Lung (tissue), 12 donors: ENCODE results near the gene DNM2. TPM values are rescaled to one million over a fixed set of nuclear protein-coding genes. Genes with fewer than 3 reads are reported as not detected.

Source experiments
- ATAC-seq: fragments of 200-7000 bp; cut with Tn5 transposase; one replicate; pipeline ENCODE4 v1.9.1; 2020; ENCODE audit warnings: moderate number of reproducible peaks; ENCODE audit not compliant: insufficient read depth, low FRiP score
- DNase-seq, 3 donors: peaks; one replicate each; pipeline ENCODE4 v3.0.0-alpha.2; 2013 to 2017
- H3K27ac ChIP-seq, 2 donors: one replicate each; pipeline ENCODE4 v1.5.1; 2013; ENCODE audit warnings: mild to moderate bottlenecking in 2 of 2, moderate library complexity in 2 of 2, control low read depth in 1 of 2, inconsistent platforms in 1 of 2, low read depth in 1 of 2, low read length in 1 of 2
- H3K27me3 ChIP-seq, 3 donors: one replicate each; pipeline ENCODE4 v1.5.1; 2013; ENCODE audit warnings: low read length in 2 of 3; ENCODE audit not compliant: control insufficient read depth in 3 of 3, insufficient read depth in 3 of 3
- H3K36me3 ChIP-seq, 4 donors: one replicate each; pipeline ENCODE4 v1.5.1; 2013; ENCODE audit warnings: low read length in 4 of 4, mild to moderate bottlenecking in 1 of 4, moderate library complexity in 1 of 4; ENCODE audit not compliant: control insufficient read depth in 4 of 4, insufficient read depth in 4 of 4
- H3K4me1 ChIP-seq, 5 donors: one replicate each; pipeline ENCODE4 v1.5.1; 2013; ENCODE audit warnings: low read length in 5 of 5, mild to moderate bottlenecking in 2 of 5, moderate library complexity in 1 of 5; ENCODE audit not compliant: control insufficient read depth in 5 of 5, insufficient read depth in 5 of 5
- H3K4me3 ChIP-seq: one replicate; pipeline ENCODE4 v1.5.1; 2013; ENCODE audit warnings: mild to moderate bottlenecking, control low read depth, moderate library complexity
- H3K9ac ChIP-seq, 2 donors: one replicate each; pipeline ENCODE4 v1.5.1; 2013; ENCODE audit warnings: low read length in 2 of 2, control low read depth in 1 of 2; ENCODE audit not compliant: insufficient read depth in 1 of 2
- H3K9me3 ChIP-seq, 4 donors: one replicate each; pipeline ENCODE4 v1.5.1; 2013; ENCODE audit warnings: low read length in 3 of 4, mild to moderate bottlenecking in 1 of 4, moderate library complexity in 1 of 4; ENCODE audit not compliant: control insufficient read depth in 4 of 4, insufficient read depth in 3 of 4
- WGBS, 2 donors: extraction: QIAGEN DNeasy Blood & Tissue Kit; methylation state at CpG; one replicate each; pipeline ENCODE4 v1.1.7; 2013; 5-methylcytosine and 5-hydroxymethylcytosine counted together
- polyA plus RNA-seq, 2 donors: library from polyadenylated mRNA; stranded (reverse); fragments of 200-250 nt; gene quantifications; one replicate each; pipeline ENCODE4 v1.2.1, GENCODE V29; 2013
- total RNA-seq, 2 donors: library from RNA; depleted of rRNA in 1 of 2; stranded (reverse); fragments of >200 nt in 1 of 2; gene quantifications; one replicate each; pipeline ENCODE4 v1.2.1, GENCODE V29; 2014 to 2021
- TF ChIP-seq, protein P1 (sequence below): IDR thresholded peaks from 2 replicates; pipeline ENCODE4 v1.5.1; 2012; ENCODE audit warnings: mild to moderate bottlenecking; ENCODE audit errors: control extremely low read depth, extremely low read depth
- donor health status: control.
- donor health status: control.
- donor health status: Bipolar disorder and iron deficiency.
- donor health status: healthy.
- donor health status: DM: yes; HTN: yes; CAD: no.

The DNM2 gene
- total and polyA plus RNA-seq, 4 donors, result 172 to 277 (median 204) TPM

DNA sequence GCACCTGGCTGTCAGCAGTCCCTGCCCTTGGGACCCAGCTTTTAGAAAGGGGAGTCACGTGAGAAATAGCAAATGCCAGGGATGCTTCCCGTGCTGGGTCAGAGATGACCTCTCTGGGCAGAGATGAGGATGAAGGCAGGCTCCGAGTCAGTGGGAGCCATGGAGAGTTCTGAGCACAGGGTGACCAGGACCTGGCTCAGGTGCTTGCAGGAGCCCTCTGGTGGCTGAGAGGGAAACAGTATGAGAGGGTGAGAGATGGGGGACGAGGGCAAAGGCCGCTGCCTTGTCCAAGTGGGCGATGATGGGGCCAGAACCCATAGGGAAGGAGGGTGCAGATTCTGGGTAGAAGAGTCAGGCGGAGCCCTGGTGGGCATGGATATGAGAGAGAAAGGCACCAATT is 102.3 kb downstream of the DNM2 start:
- peaks cover 6 to 69% (median 38%) of the 10 kb centered on the region in 4 donors for H3K36me3 ChIP-seq
- 93 to 97% methylated on average over 7 of the region's 7 CpGs for WGBS, 2 donors
- H3K4me3 ChIP-seq, result no peak overlapping the region
- no peak overlapping the region for H3K9ac ChIP-seq
- H3K27ac ChIP-seq, result no peak overlapping the region
- no peaks in the 10 kb centered on the region for H3K9me3 ChIP-seq
- ATAC-seq (no peak), DNase-seq (no peak)
- peaks cover 0 to 8% (median 0%) of the 10 kb centered on the region in 5 donors for H3K4me1 ChIP-seq
- TF ChIP-seq, protein P1, sequence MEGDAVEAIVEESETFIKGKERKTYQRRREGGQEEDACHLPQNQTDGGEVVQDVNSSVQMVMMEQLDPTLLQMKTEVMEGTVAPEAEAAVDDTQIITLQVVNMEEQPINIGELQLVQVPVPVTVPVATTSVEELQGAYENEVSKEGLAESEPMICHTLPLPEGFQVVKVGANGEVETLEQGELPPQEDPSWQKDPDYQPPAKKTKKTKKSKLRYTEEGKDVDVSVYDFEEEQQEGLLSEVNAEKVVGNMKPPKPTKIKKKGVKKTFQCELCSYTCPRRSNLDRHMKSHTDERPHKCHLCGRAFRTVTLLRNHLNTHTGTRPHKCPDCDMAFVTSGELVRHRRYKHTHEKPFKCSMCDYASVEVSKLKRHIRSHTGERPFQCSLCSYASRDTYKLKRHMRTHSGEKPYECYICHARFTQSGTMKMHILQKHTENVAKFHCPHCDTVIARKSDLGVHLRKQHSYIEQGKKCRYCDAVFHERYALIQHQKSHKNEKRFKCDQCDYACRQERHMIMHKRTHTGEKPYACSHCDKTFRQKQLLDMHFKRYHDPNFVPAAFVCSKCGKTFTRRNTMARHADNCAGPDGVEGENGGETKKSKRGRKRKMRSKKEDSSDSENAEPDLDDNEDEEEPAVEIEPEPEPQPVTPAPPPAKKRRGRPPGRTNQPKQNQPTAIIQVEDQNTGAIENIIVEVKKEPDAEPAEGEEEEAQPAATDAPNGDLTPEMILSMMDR, result no peak
- H3K27me3 ChIP-seq, result no peaks in the 10 kb centered on the region

- TF ChIP-seq, protein P1, result no peak
- H3K4me3 ChIP-seq, result no peak overlapping the region
- WGBS, 2 donors, result 93 to 94% methylated on average over 12 of the region's 12 CpGs
These were observed 105.8 kb downstream of the DNM2 start for GRCh38 chr19:10823690-10824089.

DNA sequence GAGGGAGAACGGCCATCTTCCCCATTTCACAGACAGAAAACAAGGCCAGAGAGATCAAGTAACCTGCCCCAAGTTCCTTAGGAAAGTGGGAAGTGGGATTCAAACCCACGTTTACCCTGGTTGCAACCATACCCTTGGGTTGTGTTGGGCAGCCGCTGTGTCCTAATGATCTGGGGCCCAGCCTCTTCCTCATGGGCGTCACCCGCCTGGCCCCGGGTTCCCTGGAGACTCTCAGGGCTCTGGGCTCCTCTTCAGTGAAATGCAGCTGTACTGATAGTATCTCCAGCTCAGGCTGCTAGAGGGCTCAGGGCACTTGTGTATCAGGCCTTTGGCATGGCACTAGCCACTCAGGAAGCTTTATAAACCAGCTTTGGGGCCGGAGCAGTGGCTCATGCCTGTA is 108.4 kb downstream of the DNM2 start:
- Histone ChIP-seq H3K4me1 (no peaks in the 10 kb centered on the region), H3K9me3 (no peaks in the 10 kb centered on the region), H3K36me3 (peaks cover 12 to 61% (median 29%) of the 10 kb centered on the region in 4 donors), H3K27ac (no peak overlapping the region), H3K4me3 (no peak overlapping the region), H3K9ac (no peak overlapping the region), H3K27me3 (no peaks in the 10 kb centered on the region)
- TF ChIP-seq, protein P1, result no peak
- ATAC-seq (no peak), DNase-seq (no peak)
- 56 to 81% methylated on average over 7 of the region's 7 CpGs for WGBS, 2 donors

More at GRCh38 chr19:10823690-10824089, 105.8 kb downstream of the DNM2 start:
- Histone ChIP-seq H3K36me3 (peaks cover 9 to 53% (median 40%) of the 10 kb centered on the region in 4 donors), H3K27me3 (no peaks in the 10 kb centered on the region), H3K9me3 (no peaks in the 10 kb centered on the region), H3K9ac (no peak overlapping the region), H3K27ac (no peak overlapping the region), H3K4me1 (no peaks in the 10 kb centered on the region)
- no peak for ATAC-seq
- DNase-seq, result no peak

DNA sequence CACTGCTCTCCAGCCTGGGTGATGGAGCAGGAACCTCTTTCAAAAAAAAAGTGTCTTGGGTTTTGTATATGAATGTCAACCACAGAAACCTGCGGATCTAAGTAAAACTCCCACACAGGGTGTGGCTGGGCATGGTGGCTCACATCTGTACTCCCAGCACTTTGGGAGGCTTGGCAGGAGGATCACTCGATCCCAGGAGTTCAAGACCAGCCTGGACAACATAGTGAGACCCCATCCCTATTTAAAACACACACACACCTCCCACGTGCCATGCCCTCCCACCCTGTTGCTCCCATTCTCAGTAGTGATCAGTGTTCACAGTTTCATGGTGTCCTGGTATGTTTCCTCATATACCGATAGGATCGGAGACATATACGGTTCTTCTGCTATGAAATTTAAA is 109.0 kb downstream of the DNM2 start:
- Histone ChIP-seq H3K27me3 (no peaks in the 10 kb centered on the region), H3K27ac (no peak overlapping the region), H3K9me3 (no peaks in the 10 kb centered on the region), H3K9ac (no peak overlapping the region), H3K4me3 (no peak overlapping the region), H3K36me3 (peaks cover 10 to 64% (median 25%) of the 10 kb centered on the region in 4 donors), H3K4me1 (no peaks in the 10 kb centered on the region)
- DNase-seq (no peak), ATAC-seq (no peak)
- WGBS, 2 donors, result 92% methylated on average over 6 of the region's 6 CpGs
- TF ChIP-seq, protein P1, result no peak
